Endothelial cell of hepatic sinusoid (primary cell): ENCODE measurements around the gene PIRT.

Source experiments
- in situ Hi-C: cut with HindIII; loops from 2 replicates; pipeline ENCODE4 v1.10.0; 2017; ENCODE audit warnings: low sequenced_read_pairs

Gene PIRT

GRCh38 chr17:10821770-10822169 lies 16.1 kb downstream of the PIRT start:
- in situ Hi-C loops: no loop called here

GRCh38 chr17:10821054-10821453 lies 16.8 kb downstream of the PIRT start:
- in situ Hi-C loops: no loop called here

- in situ Hi-C loops: no loop called here
Observed at GRCh38 chr17:10815319-10815718, 22.6 kb downstream of the PIRT start.

GRCh38 chr17:10814075-10814474 lies 23.8 kb downstream of the PIRT start:
- in situ Hi-C loops: no loop called here

GRCh38 chr17:10812674-10813073 lies 25.2 kb downstream of the PIRT start:
- in situ Hi-C loops: no loop called here

- in situ Hi-C loops: no loop called here
Observed at GRCh38 chr17:10809605-10810004, 28.3 kb downstream of the PIRT start.

GRCh38 chr17:10807704-10808128 lies 30.2 kb downstream of the PIRT start:
- in situ Hi-C loops: no loop called here

GRCh38 chr17:10806545-10807262 lies 31.2 kb downstream of the PIRT start:
- in situ Hi-C loops: no loop called here

- in situ Hi-C loops: no loop called here
Observed at GRCh38 chr17:10805911-10806310, 32.0 kb downstream of the PIRT start.

GRCh38 chr17:10804546-10804945 lies 33.3 kb downstream of the PIRT start:
- in situ Hi-C loops: no loop called here

GRCh38 chr17:10803830-10804475 lies 33.9 kb downstream of the PIRT start, which contains the start of gene TMEM238L:
TSS of gene TMEM238L (minus strand) at chr17:10804099. CDS start at chr17:10803963, 136 bp downstream.
- in situ Hi-C loops: no loop called here

- in situ Hi-C loops: no loop called here
Observed at GRCh38 chr17:10803350-10803749, 34.5 kb downstream of the PIRT start.

- in situ Hi-C loops: no loop called here
Observed at GRCh38 chr17:10802496-10803284, 35.2 kb downstream of the PIRT start.

GRCh38 chr17:10799407-10799806 lies 38.5 kb downstream of the PIRT start:
- in situ Hi-C loops: no loop called here

GRCh38 chr17:10798910-10799309 lies 39.0 kb downstream of the PIRT start:
- in situ Hi-C loops: no loop called here

GRCh38 chr17:10798332-10798749 lies 39.5 kb downstream of the PIRT start:
- in situ Hi-C loops: no loop called here

GRCh38 chr17:10797476-10798328 lies 40.2 kb downstream of the PIRT start:
- in situ Hi-C loops: no loop called here

- in situ Hi-C loops: no loop called here
Observed at GRCh38 chr17:10793816-10794215, 44.1 kb downstream of the PIRT start.

- in situ Hi-C loops: no loop called here
Observed at GRCh38 chr17:10793256-10793655, 44.6 kb downstream of the PIRT start.

GRCh38 chr17:10792151-10792550 lies 45.7 kb downstream of the PIRT start:
- in situ Hi-C loops: no loop called here
